AG09309 (cell line): ENCODE measurements around the gene SLC24A3.

Source experiments
- DNase-seq: peaks from one replicate; pipeline ENCODE4 v3.0.0-alpha.2; 2010; ENCODE audit warnings: low read depth
- H3K4me3 ChIP-seq: 2 replicates; pipeline ENCODE4 v1.5.1; 2011; ENCODE audit warnings: mild to moderate bottlenecking, low read depth, low read length, moderate library complexity; ENCODE audit not compliant: control insufficient read depth
- CTCF ChIP-seq: IDR thresholded peaks from 2 replicates; pipeline ENCODE4 v1.5.1; 2011; ENCODE audit warnings: mild to moderate bottlenecking, low read depth, low read length, inconsistent platforms; ENCODE audit not compliant: insufficient read depth, control insufficient read depth; ENCODE audit errors: missing control alignments

Gene SLC24A3

DNA sequence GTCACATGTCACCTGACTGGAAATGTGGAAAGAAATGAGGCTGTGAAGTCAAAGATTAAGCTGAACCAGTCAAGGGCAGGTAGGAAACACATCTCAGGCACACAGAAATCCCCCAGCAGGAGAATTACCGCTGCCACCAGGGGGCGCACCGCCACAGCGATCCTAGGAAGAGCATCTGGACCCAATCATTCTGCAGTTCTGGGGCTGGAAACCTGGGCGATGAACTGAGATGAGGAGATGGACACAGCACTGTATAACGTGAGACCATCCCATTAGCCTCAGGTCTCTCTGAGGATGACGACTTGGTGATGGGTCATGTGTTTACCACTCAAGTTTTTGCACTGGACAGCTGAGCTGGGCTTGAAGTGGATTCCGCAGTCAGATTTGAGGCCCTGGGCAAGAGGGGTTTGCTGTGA, 6.5 kb upstream of the SLC24A3 start:
- peak; percentile 93 for TF ChIP-seq CTCF
- H3K4me3 ChIP-seq = no peak overlapping the region
- DNase-seq = no peak

DNA sequence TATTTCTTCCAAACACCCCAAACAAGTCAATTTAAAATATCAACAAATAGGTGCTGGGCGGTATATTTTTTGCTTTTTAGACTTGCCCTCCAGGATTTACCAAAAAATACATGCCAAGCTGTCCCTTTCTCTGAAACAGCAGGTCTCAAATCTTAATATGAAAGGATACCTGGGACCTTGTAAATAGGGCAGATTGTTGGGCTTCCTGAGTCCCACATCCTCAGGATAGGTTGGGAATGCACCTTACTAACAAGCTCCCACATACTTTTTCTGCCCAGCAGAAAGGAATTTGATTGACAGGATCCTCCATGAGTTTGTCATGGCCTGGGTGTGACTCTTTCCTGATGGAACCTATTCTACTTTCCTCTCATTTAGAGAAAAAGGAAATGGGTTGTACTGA, 4.9 kb upstream of the SLC24A3 start:
- no peak for TF ChIP-seq CTCF
- DNase-seq = no peak
- no peak overlapping the region for H3K4me3 ChIP-seq

GRCh38 chr20:19210391-19211155, 1.9 kb upstream of the SLC24A3 start:
- TF ChIP-seq CTCF = no peak
- peak; percentile 63 for DNase-seq

GRCh38 chr20:19211252-19211651, 1.2 kb upstream of the SLC24A3 start:
- H3K4me3 ChIP-seq = no peak overlapping the region
- no peak for TF ChIP-seq CTCF
- no peak for DNase-seq

More at GRCh38 chr20:19210391-19211155, 1.9 kb upstream of the SLC24A3 start:
- no peak overlapping the region for H3K4me3 ChIP-seq

- DNase-seq = no peak
- TF ChIP-seq CTCF = no peak
- peak overlapping the region; percentile 45 for H3K4me3 ChIP-seq
Measured at GRCh38 chr20:19211661-19212468, 577 bp upstream of the SLC24A3 start.

DNA sequence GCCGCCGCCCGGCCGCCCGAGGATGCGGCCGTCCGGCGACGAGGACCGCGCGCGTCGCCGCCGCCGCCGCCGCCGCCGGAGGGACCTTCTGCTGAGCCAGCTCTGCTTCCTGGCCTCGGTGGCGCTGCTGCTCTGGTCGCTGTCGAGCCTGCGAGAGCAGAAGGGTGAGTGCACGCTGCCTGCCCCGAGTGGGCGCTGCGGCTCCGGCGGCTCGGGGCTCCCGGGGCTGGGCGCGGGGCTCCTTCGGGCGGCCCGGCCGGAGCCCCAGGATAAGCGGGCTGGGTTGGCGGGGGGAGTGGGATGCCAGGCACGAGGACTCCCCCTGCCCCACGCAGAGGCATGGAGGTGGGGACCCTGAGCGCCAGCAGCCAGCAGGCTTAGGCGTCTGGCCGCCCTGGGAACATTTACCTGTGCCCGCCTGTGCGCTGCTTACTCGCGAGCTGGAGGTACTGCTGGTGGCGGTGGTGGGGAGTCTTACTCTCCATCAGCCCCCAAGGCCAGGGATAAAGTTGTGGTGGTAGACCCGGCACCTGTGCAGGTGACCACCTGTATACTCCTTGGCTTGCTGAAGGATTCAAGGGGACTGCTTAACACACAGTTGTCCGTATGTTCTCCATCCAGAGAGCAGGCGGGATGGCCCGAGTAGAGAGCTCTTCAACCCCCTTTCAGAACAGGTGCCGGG, 520 bp downstream of the SLC24A3 start:
- H3K4me3 ChIP-seq = peak overlapping the region; percentile 36
- TF ChIP-seq CTCF = peak; percentile 48
- no peak for DNase-seq
